Activated T-cell treated with anti-CD3 and anti-CD28 coated beads, Interleukin-2, amount 50 U/mL, for 4 hours (primary cell): ENCODE data around the gene UTP20. TPM values are rescaled to one million over a fixed set of nuclear protein-coding genes. Genes with fewer than 3 reads are reported as not detected.
A peak's percentile ranks its signal among the peaks of the same experiment; 100 is the strongest.

Source experiments
- ATAC-seq, 2 donors: fragments of 200-7000 bp; cut with Tn5 transposase; one replicate each; pipeline ENCODE4 v1.10.0; 2021
- DNase-seq: peaks from one replicate; pipeline ENCODE4 v3.0.0-alpha.2; 2020
- H3K27me3 Mint-ChIP-seq: one replicate; pipeline ENCODE4 v1.8.0; 2021; ENCODE audit warnings: low read depth, mixed read lengths
- H3K36me3 Mint-ChIP-seq: one replicate; pipeline ENCODE4 v1.8.0; 2022; ENCODE audit warnings: mixed read lengths; ENCODE audit not compliant: insufficient read depth
- H3K4me1 Mint-ChIP-seq: one replicate; pipeline ENCODE4 v1.8.0; 2021; ENCODE audit warnings: low read depth, mixed read lengths
- H3K4me3 Mint-ChIP-seq: one replicate; pipeline ENCODE4 v1.8.0; 2021; ENCODE audit warnings: mild to moderate bottlenecking, moderate library complexity, mixed read lengths
- H3K9me3 Mint-ChIP-seq: one replicate; pipeline ENCODE4 v1.8.0; 2021; ENCODE audit warnings: mixed read lengths
- total RNA-seq, 3 donors: library from RNA; stranded (reverse); gene quantifications; one replicate each; pipeline ENCODE4 v1.2.1, GENCODE V29; 2021

UTP20 gene
- total RNA-seq: 10 to 100 TPM; 61.7 to 69.5 (median 68.3) TPM

DNA sequence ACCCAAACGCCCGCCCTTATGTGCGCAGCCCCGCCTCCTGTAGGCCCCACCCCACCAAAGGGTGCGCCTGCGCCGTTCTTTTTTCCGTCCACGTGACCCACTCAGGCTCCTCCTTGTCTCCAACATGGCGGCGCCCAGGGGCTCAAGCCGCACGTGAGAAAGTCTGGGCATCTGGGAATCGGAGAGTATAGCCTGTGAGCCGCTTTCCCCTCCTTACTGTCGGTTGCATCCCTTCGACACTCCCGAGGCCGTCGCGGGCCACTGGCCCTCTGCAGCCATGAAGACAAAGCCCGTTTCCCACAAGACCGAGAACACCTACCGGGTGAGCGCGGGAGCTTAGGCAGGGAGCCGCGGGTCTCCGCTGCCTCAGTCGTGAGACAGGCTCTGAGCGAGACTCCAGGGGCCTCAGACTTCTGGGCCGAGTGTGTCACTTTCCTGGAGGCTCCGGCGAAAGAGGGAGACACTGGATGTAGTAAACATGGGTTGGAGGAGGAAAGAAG is at the start of gene UTP20:
TSS of gene UTP20 (plus strand) at position 100 of the 500 bp plus-strand sequence. CDS start at position 278, 178 bp downstream.
- Mint-ChIP-seq H3K27me3 (peaks cover 11% of the 10 kb centered on the region), H3K4me1 (peaks cover 16% of the 10 kb centered on the region), H3K9me3 (no peaks in the 10 kb centered on the region), H3K4me3 (peak within 1 kb of the TSS; percentile 98), H3K36me3 (peaks cover 21% of the 10 kb centered on the region)
- DNase-seq (peak; percentile 94), ATAC-seq (peak; percentile 99 to 100)

GRCh38 chr12:101230547-101230946 is 49.4 kb upstream of the UTP20 start:
- H3K4me1 Mint-ChIP-seq: no peaks in the 10 kb centered on the region
- no peak overlapping the region for H3K4me3 Mint-ChIP-seq
- DNase-seq (no peak), ATAC-seq (no peak)
- H3K9me3 Mint-ChIP-seq: no peaks in the 10 kb centered on the region
- no peaks in the 10 kb centered on the region for H3K36me3 Mint-ChIP-seq
- peaks cover 8% of the 10 kb centered on the region for H3K27me3 Mint-ChIP-seq

- Mint-ChIP-seq H3K9me3 (no peaks in the 10 kb centered on the region), H3K4me1 (no peaks in the 10 kb centered on the region), H3K27me3 (peaks cover 4% of the 10 kb centered on the region), H3K36me3 (no peaks in the 10 kb centered on the region), H3K4me3 (no peak overlapping the region)
- ATAC-seq: no peak
- DNase-seq: no peak
These were observed 48.3 kb upstream of the UTP20 start for GRCh38 chr12:101231636-101232035.

GRCh38 chr12:101235686-101236085 is 44.2 kb upstream of the UTP20 start:
- Mint-ChIP-seq H3K4me1 (no peaks in the 10 kb centered on the region), H3K27me3 (peaks cover 9% of the 10 kb centered on the region), H3K9me3 (no peaks in the 10 kb centered on the region), H3K36me3 (no peaks in the 10 kb centered on the region), H3K4me3 (no peak overlapping the region)
- DNase-seq (no peak), ATAC-seq (no peak)

DNA sequence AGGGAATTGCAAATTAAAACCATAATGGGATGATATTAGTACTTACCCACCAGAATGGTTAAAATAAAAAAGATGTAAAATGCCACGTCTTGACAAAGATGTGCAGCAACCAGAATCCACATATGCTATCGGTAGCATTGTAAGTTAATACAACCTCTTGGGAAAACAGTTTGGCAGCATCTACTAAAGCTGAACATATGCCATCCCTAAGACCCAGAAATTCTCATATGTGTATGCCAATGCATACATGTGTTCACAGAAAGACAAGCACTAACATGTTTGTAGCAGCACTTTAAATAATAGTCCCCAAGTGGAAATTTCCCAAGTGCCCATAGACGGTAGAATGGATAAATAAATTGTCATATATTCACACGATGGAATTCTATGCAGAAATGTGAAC is 41.6 kb upstream of the UTP20 start:
- Mint-ChIP-seq H3K4me1 (no peaks in the 10 kb centered on the region), H3K4me3 (no peak overlapping the region), H3K27me3 (peaks cover 7% of the 10 kb centered on the region), H3K36me3 (no peaks in the 10 kb centered on the region), H3K9me3 (no peaks in the 10 kb centered on the region)
- DNase-seq (no peak), ATAC-seq (no peak)

DNA sequence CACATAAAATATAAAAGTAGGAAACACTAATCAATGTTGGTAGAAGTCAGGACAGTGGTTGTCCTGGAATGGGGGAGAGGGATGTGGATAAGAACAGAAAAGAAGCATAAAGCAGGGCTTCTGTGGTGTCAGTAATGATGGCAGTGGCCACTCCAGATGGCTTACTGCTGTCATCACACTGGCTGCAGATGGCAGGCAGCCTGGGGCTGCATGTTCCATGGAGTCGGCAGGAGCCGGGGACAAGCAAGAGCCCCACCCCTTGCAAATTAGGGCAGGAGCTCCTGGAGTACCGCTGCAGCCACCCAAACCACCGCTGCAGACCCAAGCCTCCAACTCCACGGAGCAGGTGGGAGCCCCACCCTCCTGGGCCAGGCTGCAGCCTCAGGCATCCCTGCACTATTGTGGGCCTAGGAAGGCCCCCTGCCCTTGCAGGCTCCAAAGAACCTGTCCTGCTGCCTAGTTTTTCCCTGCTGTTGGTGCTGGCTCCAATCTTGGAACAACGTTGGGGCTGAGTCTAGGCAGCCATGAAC is 41.0 kb upstream of the UTP20 start:
- DNase-seq (no peak), ATAC-seq (no peak)
- Mint-ChIP-seq H3K4me1 (no peaks in the 10 kb centered on the region), H3K4me3 (no peak overlapping the region), H3K27me3 (peaks cover 7% of the 10 kb centered on the region), H3K9me3 (no peaks in the 10 kb centered on the region), H3K36me3 (no peaks in the 10 kb centered on the region)

DNA sequence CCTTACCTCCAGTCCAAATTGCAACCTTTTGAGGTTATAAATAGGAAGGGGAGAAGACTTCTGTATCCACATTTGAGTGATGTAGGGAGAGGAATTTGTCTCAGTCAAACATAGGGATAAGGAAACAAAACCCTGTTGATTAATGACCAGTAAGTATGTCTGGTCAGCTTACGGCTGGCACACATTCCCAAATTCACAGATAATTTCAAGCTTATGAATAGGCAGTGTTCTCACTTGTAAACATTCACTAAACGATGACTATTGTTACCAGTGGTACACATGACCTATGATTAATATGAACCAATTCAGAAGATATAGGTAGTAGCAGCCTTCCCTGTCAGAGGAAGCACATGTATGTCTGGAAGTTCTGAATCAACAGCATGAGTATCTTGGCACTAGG is 36.8 kb upstream of the UTP20 start:
- ATAC-seq (no peak), DNase-seq (no peak)
- Mint-ChIP-seq H3K4me3 (no peak overlapping the region), H3K9me3 (no peaks in the 10 kb centered on the region), H3K36me3 (no peaks in the 10 kb centered on the region), H3K27me3 (peaks cover 7% of the 10 kb centered on the region), H3K4me1 (no peaks in the 10 kb centered on the region)

DNA sequence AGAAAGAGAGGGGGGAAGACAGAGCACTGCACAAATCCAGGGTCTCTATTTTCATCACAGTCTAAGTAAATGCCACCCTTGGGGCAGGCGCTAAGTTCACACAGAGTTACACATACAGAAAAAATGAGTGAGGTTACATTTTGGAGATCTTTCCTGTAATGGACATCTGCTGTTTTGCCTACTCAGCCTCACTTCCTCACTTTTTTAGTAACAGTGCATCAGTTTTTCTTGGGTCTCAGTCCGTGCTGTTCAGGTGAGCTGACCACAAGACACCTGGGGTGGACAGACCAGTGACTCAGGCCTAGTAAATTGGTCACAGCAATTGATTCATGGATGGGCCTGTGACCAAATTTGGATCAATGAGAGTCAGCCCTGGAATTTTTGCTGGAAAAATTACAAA is 36.3 kb upstream of the UTP20 start:
- H3K36me3 Mint-ChIP-seq: no peaks in the 10 kb centered on the region

DNA sequence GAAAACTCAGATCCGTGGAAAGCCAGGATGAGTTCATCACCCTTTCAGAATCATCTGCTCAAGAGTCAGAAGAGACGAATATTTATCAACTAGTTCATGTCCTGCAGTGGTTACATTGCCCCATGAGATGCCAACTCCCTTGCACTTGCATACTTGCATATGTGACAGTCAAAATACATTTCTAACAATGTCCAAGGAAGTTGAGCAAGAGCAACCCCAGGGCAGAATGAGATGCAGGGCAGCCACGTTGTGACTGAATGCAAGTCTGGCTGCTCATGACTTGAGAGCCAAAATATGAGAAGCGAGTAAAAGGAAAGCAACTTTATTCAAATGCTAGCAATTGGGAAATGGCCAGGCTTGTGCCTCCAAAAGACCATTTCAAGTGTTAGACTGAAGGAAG is 23.6 kb upstream of the UTP20 start:
- Mint-ChIP-seq H3K36me3 (no peaks in the 10 kb centered on the region), H3K4me1 (no peaks in the 10 kb centered on the region), H3K27me3 (peaks cover 3% of the 10 kb centered on the region), H3K9me3 (no peaks in the 10 kb centered on the region), H3K4me3 (no peak overlapping the region)
- no peak for DNase-seq
- no peak for ATAC-seq

More for the DNA sequence above, 36.3 kb upstream of the UTP20 start:
- peaks cover 5% of the 10 kb centered on the region for H3K27me3 Mint-ChIP-seq
- no peak overlapping the region for H3K4me3 Mint-ChIP-seq
- ATAC-seq (no peak), DNase-seq (no peak)
- H3K4me1 Mint-ChIP-seq: no peaks in the 10 kb centered on the region
- H3K9me3 Mint-ChIP-seq: no peaks in the 10 kb centered on the region

DNA sequence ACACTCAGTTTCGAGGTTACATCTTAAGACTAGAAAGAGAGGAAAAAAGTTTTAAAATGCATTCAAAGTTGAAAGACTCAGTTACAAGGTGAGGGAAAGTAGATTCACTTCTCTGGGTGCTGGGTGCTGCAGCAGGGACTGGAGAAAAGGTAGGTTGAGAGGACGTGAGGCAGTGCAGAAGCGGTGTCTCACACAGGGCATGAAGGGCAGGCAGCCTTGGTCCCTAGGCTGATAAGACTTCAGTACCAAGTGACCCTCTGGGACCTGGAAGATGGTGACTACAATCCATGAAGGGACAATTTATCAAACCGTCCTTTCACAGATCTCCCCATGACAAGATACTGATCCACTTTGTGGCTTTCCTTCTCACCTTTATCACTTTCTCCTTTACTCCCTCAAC is 22.5 kb upstream of the UTP20 start:
- Mint-ChIP-seq H3K4me3 (no peak overlapping the region), H3K9me3 (no peaks in the 10 kb centered on the region), H3K4me1 (no peaks in the 10 kb centered on the region), H3K27me3 (peaks cover 3% of the 10 kb centered on the region), H3K36me3 (no peaks in the 10 kb centered on the region)
- ATAC-seq (no peak), DNase-seq (no peak)

DNA sequence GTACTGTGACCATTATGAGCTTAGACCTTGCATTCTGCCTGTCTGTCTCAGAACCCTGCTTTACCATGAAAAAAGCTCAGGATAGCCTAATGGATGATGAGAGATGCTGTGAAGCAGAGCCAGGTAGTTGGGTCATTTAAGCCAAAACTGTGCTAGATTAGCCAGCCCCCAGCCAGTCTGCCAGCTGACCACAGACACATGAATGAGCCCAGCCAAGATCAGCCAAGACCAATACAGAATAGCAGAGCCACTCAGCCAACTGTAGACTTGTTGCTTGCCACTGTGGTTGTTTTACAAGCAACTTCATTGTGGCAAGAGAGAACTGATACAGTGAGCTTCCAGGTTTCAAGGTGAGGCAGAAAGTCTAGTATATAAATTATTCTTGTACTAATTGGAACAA is 12.8 kb upstream of the UTP20 start:
- no peaks in the 10 kb centered on the region for H3K4me1 Mint-ChIP-seq
- no peak overlapping the region for H3K4me3 Mint-ChIP-seq
- DNase-seq: no peak
- no peaks in the 10 kb centered on the region for H3K9me3 Mint-ChIP-seq
- no peaks in the 10 kb centered on the region for H3K36me3 Mint-ChIP-seq
- peaks cover 37% of the 10 kb centered on the region for H3K27me3 Mint-ChIP-seq
- ATAC-seq: no peak

DNA sequence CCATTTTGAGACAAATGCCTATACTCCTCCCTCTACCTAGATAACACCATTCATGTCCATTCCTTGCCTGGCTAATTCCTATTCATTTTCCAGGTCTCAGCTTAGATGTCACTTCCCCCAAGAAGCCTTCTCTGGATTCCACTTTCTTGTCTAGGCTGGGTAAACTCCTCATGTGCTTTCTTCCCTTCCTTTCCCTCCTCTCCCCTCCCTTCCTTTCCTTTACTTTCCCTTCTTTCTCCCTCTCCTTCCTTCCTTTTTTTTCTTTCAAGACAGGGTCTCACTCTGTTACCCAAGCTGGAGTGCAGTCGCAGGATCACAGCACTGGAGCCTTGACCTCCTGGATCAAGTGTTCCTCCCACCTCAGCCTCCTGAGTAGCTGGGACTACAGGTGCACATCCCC is 3.5 kb upstream of the UTP20 start:
- H3K9me3 Mint-ChIP-seq: no peaks in the 10 kb centered on the region
- no peaks in the 10 kb centered on the region for H3K36me3 Mint-ChIP-seq
- H3K27me3 Mint-ChIP-seq: peaks cover 23% of the 10 kb centered on the region
- no peak for DNase-seq
- H3K4me3 Mint-ChIP-seq: no peak overlapping the region
- no peak for ATAC-seq
- peaks cover 4% of the 10 kb centered on the region for H3K4me1 Mint-ChIP-seq

GRCh38 chr12:101277443-101277842 is 2.5 kb upstream of the UTP20 start:
- ATAC-seq (no peak), DNase-seq (no peak)
- Mint-ChIP-seq H3K27me3 (peaks cover 17% of the 10 kb centered on the region), H3K36me3 (peaks cover 6% of the 10 kb centered on the region), H3K9me3 (no peaks in the 10 kb centered on the region), H3K4me3 (no peak overlapping the region), H3K4me1 (peaks cover 11% of the 10 kb centered on the region)

DNA sequence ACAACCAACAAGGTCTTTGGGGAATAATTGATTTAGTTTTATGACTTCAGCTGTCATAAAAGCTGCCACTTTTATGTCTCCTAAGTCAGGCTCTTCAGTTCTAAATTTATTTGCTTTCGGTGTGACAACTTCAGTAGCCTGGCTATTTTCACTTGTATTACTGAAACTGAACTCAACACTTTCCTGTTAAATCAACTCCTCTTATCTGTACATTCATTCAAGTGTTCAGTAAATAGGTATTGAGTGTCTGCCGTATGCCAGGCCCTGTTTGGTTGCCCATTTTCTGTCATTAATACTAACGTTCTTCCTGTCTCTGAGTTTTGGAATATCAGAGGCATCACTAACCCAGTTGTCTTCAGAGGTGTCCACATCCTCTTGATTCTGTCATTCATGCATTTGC is 7.5 kb downstream of the UTP20 start:
- Mint-ChIP-seq H3K9me3 (no peaks in the 10 kb centered on the region), H3K27me3 (no peaks in the 10 kb centered on the region), H3K4me1 (peaks cover 6% of the 10 kb centered on the region), H3K36me3 (peaks cover 59% of the 10 kb centered on the region), H3K4me3 (no peak overlapping the region)
- no peak for DNase-seq
- no peak for ATAC-seq

GRCh38 chr12:101297661-101298060 is 17.8 kb downstream of the UTP20 start:
- peaks cover 56% of the 10 kb centered on the region for H3K36me3 Mint-ChIP-seq
- no peaks in the 10 kb centered on the region for H3K4me1 Mint-ChIP-seq
- DNase-seq (no peak), ATAC-seq (no peak)
- H3K4me3 Mint-ChIP-seq: no peak overlapping the region
- no peaks in the 10 kb centered on the region for H3K9me3 Mint-ChIP-seq
- H3K27me3 Mint-ChIP-seq: no peaks in the 10 kb centered on the region

- no peaks in the 10 kb centered on the region for H3K27me3 Mint-ChIP-seq
- no peak overlapping the region for H3K4me3 Mint-ChIP-seq
These were observed 18.5 kb downstream of the UTP20 start for GRCh38 chr12:101298426-101298825.

More at GRCh38 chr12:101298426-101298825, 18.5 kb downstream of the UTP20 start:
- DNase-seq (no peak), ATAC-seq (no peak)
- Mint-ChIP-seq H3K36me3 (peaks cover 57% of the 10 kb centered on the region), H3K9me3 (no peaks in the 10 kb centered on the region), H3K4me1 (no peaks in the 10 kb centered on the region)
